Natural killer cell (primary cell): Measurements from ENCODE around the gene GLIS2. TPM values are rescaled to one million over a fixed set of nuclear protein-coding genes. Genes with fewer than 3 reads are reported as not detected.

Experiments
- ATAC-seq, 3 donors: fragments of 150-1000 bp in 2 of 3; fragments of 200-7000 bp in 1 of 3; cut with Tn5 transposase; 1 replicate in 1 of 3; 2 replicates in 2 of 3; pipeline ENCODE4 v1.10.0; 2021; ENCODE audit warnings: mild to moderate bottlenecking in 2 of 3, moderate library complexity in 2 of 3
- DNase-seq, 2 donors: peaks; one replicate each; pipeline versions ENCODE4 v3.0.0 to v3.0.0-alpha.2; 2013 to 2021; ENCODE audit warnings: mixed read lengths in 1 of 2
- H3K27ac ChIP-seq: one replicate; pipeline ENCODE4 v1.5.1; 2013; ENCODE audit warnings: mild to moderate bottlenecking, low read length
- H3K27me3 ChIP-seq: one replicate; pipeline ENCODE4 v1.6.1; 2013; ENCODE audit warnings: low read length; ENCODE audit not compliant: control insufficient read depth, insufficient read depth
- H3K36me3 ChIP-seq: one replicate; pipeline ENCODE4 v1.6.1; 2013; ENCODE audit warnings: low read length; ENCODE audit not compliant: control insufficient read depth, insufficient read depth
- H3K4me1 ChIP-seq: one replicate; pipeline ENCODE4 v1.6.1; 2013; ENCODE audit warnings: low read length; ENCODE audit not compliant: control insufficient read depth, insufficient read depth
- H3K4me3 ChIP-seq: one replicate; pipeline ENCODE4 v1.5.1; 2013; ENCODE audit warnings: low read length
- H3K9me3 ChIP-seq: one replicate; pipeline ENCODE4 v1.6.1; 2013; ENCODE audit warnings: low read length; ENCODE audit not compliant: control insufficient read depth, insufficient read depth
- H3K27ac Mint-ChIP-seq, 2 donors: one replicate each; pipeline ENCODE4 v1.8.0; 2022; ENCODE audit warnings: mild to moderate bottlenecking in 2 of 2, mixed read lengths in 2 of 2, moderate library complexity in 1 of 2
- H3K27me3 Mint-ChIP-seq, 2 donors: one replicate each; pipeline ENCODE4 v1.8.0; 2022; ENCODE audit warnings: low read depth in 2 of 2, mixed read lengths in 2 of 2
- H3K36me3 Mint-ChIP-seq: one replicate; pipeline ENCODE4 v1.8.0; 2022; ENCODE audit warnings: mixed read lengths
- H3K4me1 Mint-ChIP-seq, 2 donors: one replicate each; pipeline ENCODE4 v1.8.0; 2022; ENCODE audit warnings: mixed read lengths in 2 of 2
- H3K4me3 Mint-ChIP-seq: one replicate; pipeline ENCODE4 v1.8.0; 2022; ENCODE audit warnings: mild to moderate bottlenecking, moderate library complexity, mixed read lengths
- H3K9me3 Mint-ChIP-seq, 2 donors: one replicate each; pipeline ENCODE4 v1.8.0; 2022; ENCODE audit warnings: mixed read lengths in 2 of 2
- CTCF ChIP-seq: fragments of 200-600 bp; IDR thresholded peaks from one replicate; pipeline ENCODE4 v1.8.0; 2022; ENCODE audit warnings: antibody characterized with exemption
- WGBS: methylation state at CpG from one replicate; pipeline ENCODE4 v1.1.7; 2013; ENCODE audit warnings: missing lambda C conversion rate; ENCODE audit not compliant: insufficient coverage; 5-methylcytosine and 5-hydroxymethylcytosine counted together
- intact Hi-C: fragments of 100-400 bp; cut with micrococcal nuclease; formaldehyde crosslinking; loops from one replicate; pipeline ENCODE4 v1.14.2; 2022
- total RNA-seq, 4 donors: library from RNA; stranded (reverse); fragments of 120-200 nt in 1 of 4; gene quantifications; one replicate each; pipeline versions ENCODE4 v1.2.3 to v1.2.4, GENCODE V29; 2013 to 2022

GLIS2 gene
- total RNA-seq, 3 donors from 2014 or later (not counting 1 experiment from before 2014, with no cell fraction given): 0.05 to 0.35 TPM; not detected in 1

DNA sequence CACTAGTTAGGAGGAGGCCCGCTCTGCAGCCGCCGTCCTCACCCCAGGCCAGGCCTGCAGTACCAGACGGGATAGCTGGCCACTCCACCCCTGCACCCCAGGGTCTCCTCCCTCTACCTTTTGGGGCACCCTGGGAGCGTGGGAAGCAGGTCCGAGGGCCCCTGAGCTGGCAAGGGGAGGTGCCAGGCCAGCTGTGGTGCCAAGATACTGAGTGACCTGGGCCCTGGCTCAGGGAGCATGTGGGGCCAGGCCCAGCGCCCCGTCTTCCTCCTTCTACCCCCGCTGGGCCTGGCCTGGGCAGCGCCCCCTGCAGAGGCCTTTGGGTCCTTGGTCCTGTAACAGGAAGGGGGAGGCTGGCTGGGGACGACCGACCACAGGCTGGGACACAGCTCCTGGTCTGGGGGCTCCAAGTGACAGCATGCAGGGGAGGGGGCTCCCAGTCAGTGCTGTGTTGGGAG, 22.3 kb downstream of the GLIS2 start:
- ATAC-seq (no peak), DNase-seq (no peak)
- Histone ChIP-seq H3K27ac (no peak overlapping the region), H3K9me3 (no peaks in the 10 kb centered on the region), H3K36me3 (peaks cover 24% of the 10 kb centered on the region), H3K4me3 (no peak overlapping the region), H3K4me1 (no peaks in the 10 kb centered on the region), H3K27me3 (no peaks in the 10 kb centered on the region)
- Mint-ChIP-seq H3K27me3 (no peaks in the 10 kb centered on the region), H3K9me3 (no peaks in the 10 kb centered on the region), H3K4me3 (no peak overlapping the region), H3K27ac (no peak overlapping the region), H3K36me3 (no peaks in the 10 kb centered on the region), H3K4me1 (no peaks in the 10 kb centered on the region)
- intact Hi-C loops: no loop called here
- no peak for TF ChIP-seq CTCF
- 94% methylated on average over 12 of the region's 12 CpGs for WGBS

GRCh38 chr16:4338712-4339299, 22.9 kb downstream of the GLIS2 start:
- Histone ChIP-seq H3K27me3 (no peaks in the 10 kb centered on the region), H3K27ac (no peak overlapping the region), H3K9me3 (no peaks in the 10 kb centered on the region), H3K4me3 (no peak overlapping the region), H3K36me3 (peaks cover 24% of the 10 kb centered on the region), H3K4me1 (no peaks in the 10 kb centered on the region)
- no peak for ATAC-seq
- no peak for DNase-seq
- Mint-ChIP-seq H3K36me3 (no peaks in the 10 kb centered on the region), H3K4me3 (no peak overlapping the region), H3K4me1 (peaks cover 0 to 3% of the 10 kb centered on the region in 2 donors), H3K9me3 (no peaks in the 10 kb centered on the region), H3K27ac (no peak overlapping the region), H3K27me3 (no peaks in the 10 kb centered on the region)
- no peak for TF ChIP-seq CTCF
- 97% methylated on average over 10 of the region's 10 CpGs for WGBS
- intact Hi-C loops: no loop called here

- Mint-ChIP-seq H3K4me1 (peaks cover 0 to 5% of the 10 kb centered on the region in 2 donors), H3K36me3 (no peaks in the 10 kb centered on the region), H3K27ac (no peak overlapping the region), H3K27me3 (no peaks in the 10 kb centered on the region), H3K4me3 (no peak overlapping the region), H3K9me3 (no peaks in the 10 kb centered on the region)
- ATAC-seq: no peak
- no peaks in the 10 kb centered on the region for H3K9me3 ChIP-seq
- 95% methylated on average over 10 of the region's 10 CpGs for WGBS
- no peak overlapping the region for H3K4me3 ChIP-seq
- no peak for DNase-seq
- H3K27me3 ChIP-seq: no peaks in the 10 kb centered on the region
- TF ChIP-seq CTCF: no peak
- H3K27ac ChIP-seq: no peak overlapping the region
- H3K4me1 ChIP-seq: no peaks in the 10 kb centered on the region
- H3K36me3 ChIP-seq: peaks cover 24% of the 10 kb centered on the region
- intact Hi-C loops: no loop called here
These were observed 23.6 kb downstream of the GLIS2 start for GRCh38 chr16:4339455-4339854.

DNA sequence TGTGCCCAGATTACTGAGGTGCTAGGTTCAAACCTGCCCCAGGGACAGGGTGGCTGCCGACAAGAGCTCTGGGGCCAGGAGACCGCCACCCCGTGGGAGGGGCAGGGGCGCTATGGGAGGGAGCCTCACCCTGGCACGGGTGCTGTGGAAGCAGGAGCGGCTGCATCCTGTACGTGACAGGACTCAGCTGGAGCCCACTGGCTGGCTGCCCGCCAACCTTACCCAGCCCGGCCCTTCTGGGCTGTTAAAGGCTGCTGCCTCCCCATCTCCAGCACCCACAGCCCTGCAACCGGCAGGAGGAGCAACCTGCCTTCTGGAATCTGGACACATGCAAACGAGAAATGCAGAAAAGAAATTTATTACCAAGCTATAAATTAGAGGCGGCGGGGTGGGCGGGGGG, 24.0 kb downstream of the GLIS2 start:
- no peaks in the 10 kb centered on the region for H3K4me1 ChIP-seq
- H3K27ac Mint-ChIP-seq: no peak overlapping the region
- H3K36me3 Mint-ChIP-seq: no peaks in the 10 kb centered on the region
- peaks cover 24% of the 10 kb centered on the region for H3K36me3 ChIP-seq
- no peak overlapping the region for H3K27ac ChIP-seq
- H3K9me3 ChIP-seq: no peaks in the 10 kb centered on the region
- no peaks in the 10 kb centered on the region for H3K9me3 Mint-ChIP-seq
- DNase-seq (no peak), ATAC-seq (no peak)
- intact Hi-C loops: no loop called here
- H3K27me3 ChIP-seq: no peaks in the 10 kb centered on the region
- no peak overlapping the region for H3K4me3 Mint-ChIP-seq
- H3K4me3 ChIP-seq: no peak overlapping the region
- 75% methylated on average over 14 of the region's 14 CpGs for WGBS
- no peaks in the 10 kb centered on the region for H3K27me3 Mint-ChIP-seq
- TF ChIP-seq CTCF: no peak
- H3K4me1 Mint-ChIP-seq: peaks cover 0 to 5% of the 10 kb centered on the region in 2 donors
